Measurements from ENCODE around the gene RGS6.

Gene RGS6

GRCh38 chr14:72155379-72155993 lies 223.3 kb downstream of the RGS6 start:
- TF ChIP-seq, protein P1, sequence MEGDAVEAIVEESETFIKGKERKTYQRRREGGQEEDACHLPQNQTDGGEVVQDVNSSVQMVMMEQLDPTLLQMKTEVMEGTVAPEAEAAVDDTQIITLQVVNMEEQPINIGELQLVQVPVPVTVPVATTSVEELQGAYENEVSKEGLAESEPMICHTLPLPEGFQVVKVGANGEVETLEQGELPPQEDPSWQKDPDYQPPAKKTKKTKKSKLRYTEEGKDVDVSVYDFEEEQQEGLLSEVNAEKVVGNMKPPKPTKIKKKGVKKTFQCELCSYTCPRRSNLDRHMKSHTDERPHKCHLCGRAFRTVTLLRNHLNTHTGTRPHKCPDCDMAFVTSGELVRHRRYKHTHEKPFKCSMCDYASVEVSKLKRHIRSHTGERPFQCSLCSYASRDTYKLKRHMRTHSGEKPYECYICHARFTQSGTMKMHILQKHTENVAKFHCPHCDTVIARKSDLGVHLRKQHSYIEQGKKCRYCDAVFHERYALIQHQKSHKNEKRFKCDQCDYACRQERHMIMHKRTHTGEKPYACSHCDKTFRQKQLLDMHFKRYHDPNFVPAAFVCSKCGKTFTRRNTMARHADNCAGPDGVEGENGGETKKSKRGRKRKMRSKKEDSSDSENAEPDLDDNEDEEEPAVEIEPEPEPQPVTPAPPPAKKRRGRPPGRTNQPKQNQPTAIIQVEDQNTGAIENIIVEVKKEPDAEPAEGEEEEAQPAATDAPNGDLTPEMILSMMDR (IDR thresholded peaks at IDR 0.05), result no peak

DNA sequence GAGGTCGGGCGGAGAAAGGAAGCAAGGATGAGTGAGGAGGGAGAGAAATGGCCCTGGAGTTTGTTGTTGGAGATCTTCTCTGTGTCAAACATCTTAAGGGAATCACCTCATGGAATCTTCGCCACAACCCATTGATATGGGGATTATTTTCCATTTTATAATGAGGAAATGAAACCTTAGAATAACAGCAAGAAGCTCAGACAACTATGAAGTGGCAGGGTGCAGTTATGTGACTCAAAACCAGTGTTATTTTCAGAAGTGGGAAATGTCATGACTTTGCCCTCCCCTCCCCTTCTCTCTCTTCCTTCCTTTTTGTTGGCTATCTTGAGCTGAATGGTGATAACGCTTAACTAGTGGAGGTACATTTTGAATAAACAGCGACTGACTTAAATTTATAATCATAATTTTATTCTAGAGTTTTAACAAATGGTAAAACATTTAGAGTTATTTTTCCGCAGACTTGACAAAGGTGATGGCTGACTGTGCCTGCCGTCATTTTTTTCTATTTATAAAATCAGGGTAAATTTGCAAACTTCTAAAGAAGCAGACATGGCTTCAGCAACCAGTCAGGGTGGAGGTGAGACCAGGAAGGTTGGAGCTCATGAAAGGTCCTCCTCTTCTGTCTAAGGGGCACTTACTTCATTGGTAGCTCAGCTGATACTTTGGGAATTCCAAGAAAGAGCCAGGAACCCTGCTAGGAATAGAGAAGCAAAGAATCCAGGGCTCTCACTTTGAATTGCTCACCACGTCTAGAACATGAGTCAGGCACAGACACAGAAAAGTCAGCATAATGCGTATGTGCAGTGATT lies 232.4 kb downstream of the RGS6 start:
- TF ChIP-seq, protein P1 (IDR thresholded peaks at IDR 0.05), result no peak

- TF ChIP-seq, protein P1 (IDR thresholded peaks at IDR 0.05), result no peak
Observed at GRCh38 chr14:72165229-72165698, 233.0 kb downstream of the RGS6 start.

DNA sequence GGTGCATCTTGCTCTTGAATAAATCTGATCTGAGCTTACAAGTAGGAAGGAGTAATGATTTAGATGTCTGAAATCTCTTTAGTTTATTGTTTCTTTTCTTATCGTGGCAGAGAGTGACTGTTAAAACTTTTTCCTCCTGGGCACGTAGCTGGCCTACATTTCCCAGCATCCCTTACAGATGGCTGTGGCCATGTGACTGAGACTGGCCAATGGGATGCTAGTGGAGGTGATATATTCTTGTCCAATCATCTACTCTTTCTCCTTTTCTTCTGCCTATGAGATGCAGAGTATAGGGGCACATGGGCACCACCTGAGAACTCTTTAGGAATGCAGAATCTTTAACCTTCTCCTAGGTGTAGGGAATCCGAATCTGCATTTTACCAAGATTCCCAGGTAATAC lies 237.3 kb downstream of the RGS6 start:
- TF ChIP-seq, protein P1 (IDR thresholded peaks at IDR 0.05), result no peak

- TF ChIP-seq, protein P1 (IDR thresholded peaks at IDR 0.05), result no peak
Observed at GRCh38 chr14:72172049-72172448, 239.8 kb downstream of the RGS6 start.

GRCh38 chr14:72172597-72172996 lies 240.4 kb downstream of the RGS6 start:
- TF ChIP-seq, protein P1 (IDR thresholded peaks at IDR 0.05), result no peak

DNA sequence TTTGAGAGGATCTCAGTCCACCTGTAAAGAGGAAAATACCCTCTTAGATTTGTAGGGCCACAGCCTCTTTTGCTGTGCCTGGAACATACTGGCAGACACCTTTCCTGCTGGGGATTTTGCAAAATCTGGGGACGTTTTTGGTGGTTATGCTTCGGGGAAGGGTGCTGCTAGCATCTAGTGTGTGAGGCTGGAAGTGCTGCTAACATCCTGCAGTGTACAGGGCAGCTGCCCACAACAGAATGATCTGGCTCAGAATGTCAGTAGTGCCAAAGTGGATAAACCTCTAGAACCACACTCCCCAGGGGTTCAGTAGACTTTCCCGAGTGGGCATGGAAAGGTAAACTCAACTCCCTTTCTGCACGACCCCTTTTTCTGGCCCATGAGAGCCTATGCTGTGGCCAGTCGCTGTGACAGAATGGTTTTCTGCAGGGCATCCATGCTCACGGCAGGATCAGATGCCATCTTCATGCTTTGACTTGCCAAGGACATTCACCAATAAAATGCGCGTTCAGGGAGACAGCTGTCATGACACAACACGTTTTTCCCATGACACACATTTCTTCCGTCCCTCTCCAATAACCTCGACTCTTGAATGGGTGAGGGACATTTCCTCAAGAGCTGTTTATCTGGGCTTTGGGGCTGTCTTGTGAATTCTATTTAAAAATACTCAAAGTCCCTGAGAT lies 240.9 kb downstream of the RGS6 start:
- TF ChIP-seq, protein P1 (IDR thresholded peaks at IDR 0.05), result no peak

Measured in LNCAP (cell line).